ENCODE results near the gene WDR62. TPM values are rescaled to one million over a fixed set of nuclear protein-coding genes. Genes with fewer than 3 reads are reported as not detected.
A peak's percentile ranks its signal among the peaks of the same experiment; 100 is the strongest.

WDR62 gene
- polyA plus RNA-seq: 0.98 to 3.7 TPM (median 2.3 TPM) in 3 replicates
- 0.29 TPM for polyA plus RNA-seq (2011; ENCODE audit: low read depth)
- 0.79 and 1.3 TPM in 2 replicates for polyA plus RNA-seq (2011; cell fraction: cytosol; rRNA removed)
- polyA plus RNA-seq (2011; cell fraction: nucleus; rRNA removed): 3.9 and 4.4 TPM in 2 replicates
- 0.93 and 3.6 TPM in 2 replicates for polyA plus RNA-seq (2012; ENCODE audit: low replicate concordance)
- 1.1 to 7.2 TPM (median 3.3 TPM) in 3 replicates for polyA minus RNA-seq
- 1.3 TPM for polyA minus RNA-seq (2011; cell fraction: cytosol; rRNA and poly(A)+ RNA removed)
- 1.8 and 3.1 TPM in 2 replicates for polyA minus RNA-seq (2011; cell fraction: nucleus; rRNA and poly(A)+ RNA removed)

GRCh38 chr19:36054733-36055686, at the start of gene WDR62:
TSS of gene WDR62 (plus strand) at chr19:36054897. CDS start at chr19:36054972, 75 bp downstream.
- peak within 1 kb of the TSS; percentile 77 for H3K27ac ChIP-seq (ENCODE audit: control insufficient read depth, insufficient read depth, low read length)
- H3K9me3 ChIP-seq (ENCODE audit: control insufficient read depth, low read depth, low read length): no peaks in the 10 kb centered on the region
- H3K27me3 ChIP-seq (ENCODE audit: control insufficient read depth, extremely low read depth, insufficient read depth, low read length): no peaks in the 10 kb centered on the region
- H3K36me3 ChIP-seq (ENCODE audit: control insufficient read depth in 2 of 2, extremely low read depth in 1 of 2, insufficient read depth in 2 of 2, low read length in 2 of 2): peaks cover 2 to 10% of the 10 kb centered on the region in 2 experiments
- H3K4me2 ChIP-seq (ENCODE audit: control insufficient read depth, extremely low read depth, insufficient read depth, low read depth, low read length): peak within 1 kb of the TSS; percentile 99
- peak within 1 kb of the TSS; percentile 97 for H2AFZ ChIP-seq (ENCODE audit: control insufficient read depth, low read length)
- H3K9me1 ChIP-seq (ENCODE audit: control insufficient read depth, extremely low read depth, insufficient read depth, low read length): no peaks in the 10 kb centered on the region
- peak within 1 kb of the TSS; percentile 72 to 87 (median 87) for H3K4me3 ChIP-seq (ENCODE audit: control insufficient read depth in 2 of 3, extremely low read depth in 1 of 3, insufficient read depth in 2 of 3, low read depth in 1 of 3, low read length in 3 of 3)
- TF ChIP-seq CTCF (optimal IDR thresholded peaks at IDR 0.05 in 1 of 3, IDR thresholded peaks at IDR 0.05 in 1 of 3, conservative IDR thresholded peaks at IDR 0.05 in 1 of 3; ENCODE audit: extremely low read depth in 1 of 3, insufficient read depth in 2 of 3, low read length in 3 of 3): no peak
- TF ChIP-seq EZH2 (IDR thresholded peaks at IDR 0.05; ENCODE audit: low read length): no peak
- FAIRE-seq (no peak), DNase-seq (ENCODE audit: low read depth, low spot score) (no peak)
- dilution Hi-C loops (cut with MboI; ENCODE audit: extremely low pct_ligation_motif_present, low sequenced_read_pairs): no loop called here
- H4K20me1 ChIP-seq (ENCODE audit: control insufficient read depth, extremely low read depth, insufficient read depth, low read length): peaks cover 6% of the 10 kb centered on the region
- H3K4me1 ChIP-seq (ENCODE audit: control insufficient read depth, extremely low read depth, insufficient read depth, low read length): peaks cover 15% of the 10 kb centered on the region
- peak within 1 kb of the TSS; percentile 77 for H3K9ac ChIP-seq (ENCODE audit: control insufficient read depth, extremely low read depth, insufficient read depth, low read length)
- peaks cover 11% of the 10 kb centered on the region for H3K79me2 ChIP-seq (ENCODE audit: control insufficient read depth, insufficient read depth, low read length)

GRCh38 chr19:36006955-36007354, 47.7 kb upstream of the WDR62 start:
- FAIRE-seq (no peak), DNase-seq (ENCODE audit: low read depth, low spot score) (no peak)
- dilution Hi-C loops (cut with MboI; ENCODE audit: extremely low pct_ligation_motif_present, low sequenced_read_pairs): no loop called here
- Histone ChIP-seq H3K27ac (ENCODE audit: control insufficient read depth, insufficient read depth, low read length) (no peak overlapping the region), H2AFZ (ENCODE audit: control insufficient read depth, low read length) (no peak overlapping the region), H3K36me3 (ENCODE audit: control insufficient read depth in 2 of 2, extremely low read depth in 1 of 2, insufficient read depth in 2 of 2, low read length in 2 of 2) (no peaks in the 10 kb centered on the region), H3K9ac (ENCODE audit: control insufficient read depth, extremely low read depth, insufficient read depth, low read length) (no peak overlapping the region), H3K4me3 (ENCODE audit: control insufficient read depth in 2 of 3, extremely low read depth in 1 of 3, insufficient read depth in 2 of 3, low read depth in 1 of 3, low read length in 3 of 3) (no peak overlapping the region), H3K9me1 (ENCODE audit: control insufficient read depth, extremely low read depth, insufficient read depth, low read length) (no peaks in the 10 kb centered on the region), H4K20me1 (ENCODE audit: control insufficient read depth, extremely low read depth, insufficient read depth, low read length) (no peaks in the 10 kb centered on the region), H3K4me2 (ENCODE audit: control insufficient read depth, extremely low read depth, insufficient read depth, low read depth, low read length) (no peak overlapping the region), H3K27me3 (ENCODE audit: control insufficient read depth, extremely low read depth, insufficient read depth, low read length) (no peaks in the 10 kb centered on the region), H3K79me2 (ENCODE audit: control insufficient read depth, insufficient read depth, low read length) (no peaks in the 10 kb centered on the region), H3K9me3 (ENCODE audit: control insufficient read depth, low read depth, low read length) (no peaks in the 10 kb centered on the region), H3K4me1 (ENCODE audit: control insufficient read depth, extremely low read depth, insufficient read depth, low read length) (peaks cover 6% of the 10 kb centered on the region)
- no peak for TF ChIP-seq CTCF (optimal IDR thresholded peaks at IDR 0.05 in 1 of 3, IDR thresholded peaks at IDR 0.05 in 1 of 3, conservative IDR thresholded peaks at IDR 0.05 in 1 of 3; ENCODE audit: extremely low read depth in 1 of 3, insufficient read depth in 2 of 3, low read length in 3 of 3)
- TF ChIP-seq EZH2 (IDR thresholded peaks at IDR 0.05; ENCODE audit: low read length): no peak
